SK-N-SH (cell line): ENCODE measurements around the gene GDPD5. TPM values are rescaled to one million over a fixed set of nuclear protein-coding genes. Genes with fewer than 3 reads are reported as not detected.

Source experiments
- CTCF ChIA-PET: fragments of 300-600, 350-600 bp; formaldehyde crosslinking; extraction: SDS; loops from one replicate; lab custom pipeline; 2021; lab: Yijun Ruan, JAX
- POLR2A ChIA-PET: fragments of 350-600 bp; sonication (Branson Sonifier 250); formaldehyde crosslinking; extraction: SDS; loops from one replicate; lab custom pipeline; 2020; ENCODE audit warnings: antibody characterized with exemption, inconsistent platforms; lab: Yijun Ruan, JAX
- DNase-seq: peaks from one replicate; pipeline ENCODE4 v3.0.0; 2012
- H2AFZ ChIP-seq: fragments of 200-600 bp; sonication (generic); 2 replicates; pipeline ENCODE4 v1.8.1; 2016; ENCODE audit warnings: antibody characterized with exemption, mild to moderate bottlenecking, low read depth
- H3F3A ChIP-seq: fragments of 200-600 bp; sonication (generic); replicated peaks from 2 replicates; pipeline ENCODE3; 2016; ENCODE audit warnings: antibody characterized with exemption, mild to moderate bottlenecking; ENCODE audit not compliant: insufficient read depth
- H3K27ac ChIP-seq, 2 experiments: fragments of 200-500 bp in 1 of 2; fragments of 200-600 bp in 1 of 2; sonication (Bioruptor generic) in 1 of 2; sonication (generic), shearing (Covaris generic) in 1 of 2; 2 replicates each; pipeline versions ENCODE4 v1.5.1 to v1.6.1; 2014 to 2016; ENCODE audit warnings: low read depth in 2 of 2, inconsistent platforms in 1 of 2, low read length in 1 of 2, mild to moderate bottlenecking in 1 of 2, mixed read lengths in 1 of 2
- H3K27me3 ChIP-seq: fragments of 200-600 bp; sonication (generic), shearing (Covaris generic); 2 replicates; pipeline ENCODE4 v1.6.1; 2016; ENCODE audit warnings: mixed run types; ENCODE audit not compliant: insufficient read depth
- H3K36me3 ChIP-seq, 2 experiments: fragments of 200-500 bp in 1 of 2; fragments of 200-600 bp in 1 of 2; sonication (Bioruptor generic) in 1 of 2; sonication (generic) in 1 of 2; replicated peaks in 1 of 2; 2 replicates each; pipeline versions ENCODE3 to v1.5.1; 2014 to 2016; ENCODE audit warnings: low read length in 1 of 2, mild to moderate bottlenecking in 1 of 2; ENCODE audit not compliant: insufficient read depth in 2 of 2, control insufficient read depth in 1 of 2
- H3K4me1 ChIP-seq, 2 experiments: fragments of 200-500 bp in 1 of 2; fragments of 200-600 bp in 1 of 2; sonication (Bioruptor generic) in 1 of 2; sonication (generic), shearing (Covaris generic) in 1 of 2; 2 replicates each; pipeline versions ENCODE4 v1.5.1 to v1.6.1; 2014 to 2016; ENCODE audit warnings: low read depth in 1 of 2, low read length in 1 of 2, mixed run types in 1 of 2; ENCODE audit not compliant: insufficient read depth in 2 of 2, control insufficient read depth in 1 of 2
- H3K4me2 ChIP-seq: fragments of 200-600 bp; sonication (generic), shearing (Covaris generic); 2 replicates; pipeline ENCODE4 v1.6.1; 2017; ENCODE audit warnings: mixed run types
- H3K4me3 ChIP-seq, 2 experiments: fragments of 200-500 bp in 1 of 2; fragments of 200-600 bp in 1 of 2; sonication (Bioruptor generic) in 1 of 2; sonication (generic), shearing (Covaris generic) in 1 of 2; 2 replicates each; pipeline versions ENCODE4 v1.5.1 to v1.8.1; 2014 to 2016; ENCODE audit warnings: low read depth in 2 of 2, inconsistent platforms in 1 of 2, low read length in 1 of 2, mild to moderate bottlenecking in 1 of 2, mixed read lengths in 1 of 2, moderate library complexity in 1 of 2
- H3K79me2 ChIP-seq: fragments of 200-600 bp; sonication (generic); 2 replicates; pipeline ENCODE4 v1.8.1; 2017; ENCODE audit warnings: mild to moderate bottlenecking; ENCODE audit not compliant: insufficient read depth
- H3K9ac ChIP-seq: fragments of 200-600 bp; sonication (generic); 2 replicates; pipeline ENCODE4 v1.6.1; 2017; ENCODE audit warnings: mixed run types
- H3K9me2 ChIP-seq: fragments of 200-600 bp; sonication (generic); 2 replicates; pipeline ENCODE4 v1.6.1; 2017; ENCODE audit warnings: mixed run types
- H3K9me3 ChIP-seq: fragments of 200-600 bp; sonication (generic); 2 replicates; pipeline ENCODE4 v1.6.1; 2017; ENCODE audit warnings: mixed run types, mild to moderate bottlenecking, moderate library complexity
- H4K20me1 ChIP-seq: fragments of 200-600 bp; sonication (generic); 2 replicates; pipeline ENCODE4 v1.6.1; 2017; ENCODE audit warnings: mild to moderate bottlenecking, mixed run types; ENCODE audit not compliant: insufficient read depth
- CHD2 ChIP-seq: fragments of 150-350 bp; IDR thresholded peaks from 2 replicates; pipeline ENCODE4 v1.6.1; 2018; ENCODE audit warnings: low read length; ENCODE audit not compliant: partially characterized antibody
- ELF1 ChIP-seq: IDR thresholded peaks from 2 replicates; pipeline ENCODE4 v1.4.0; 2012
- EP300 ChIP-seq, 2 experiments: IDR thresholded peaks; 2 replicates each; pipeline versions ENCODE4 v1.4.0 to v1.6.1; 2012; ENCODE audit warnings: borderline replicate concordance in 1 of 2, low read depth in 1 of 2, low read length in 1 of 2
- EZH2phosphoT487 ChIP-seq: fragments of 200-600 bp; sonication (generic); IDR thresholded peaks from 2 replicates; pipeline ENCODE4 v1.6.1; 2017; ENCODE audit warnings: low read depth, mixed run types, mild to moderate bottlenecking, antibody characterized with exemption, moderate library complexity, borderline replicate concordance
- FOXM1 ChIP-seq: IDR thresholded peaks from 2 replicates; pipeline ENCODE4 v1.4.0; 2012; ENCODE audit warnings: low read depth, mild to moderate bottlenecking
- GABPA ChIP-seq: IDR thresholded peaks from 2 replicates; pipeline ENCODE4 v1.4.0; 2012; ENCODE audit warnings: low read depth, mild to moderate bottlenecking
- GATA2 ChIP-seq: sonication (generic); formaldehyde crosslinking; IDR thresholded peaks from 2 replicates; pipeline ENCODE4 v1.5.0; 2020; ENCODE audit warnings: mild to moderate bottlenecking, missing genetic modification reagents
- JUND ChIP-seq: IDR thresholded peaks from 2 replicates; pipeline ENCODE4 v1.4.0; 2012
- MAX ChIP-seq: IDR thresholded peaks from 2 replicates; pipeline ENCODE4 v1.4.0; 2012; ENCODE audit warnings: low read depth
- NFIC ChIP-seq: IDR thresholded peaks from 2 replicates; pipeline ENCODE4 v1.4.0; 2012; ENCODE audit warnings: borderline replicate concordance
- NRF1 ChIP-seq: IDR thresholded peaks from 2 replicates; pipeline ENCODE4 v1.6.1; 2012; ENCODE audit warnings: low read depth, mild to moderate bottlenecking, low read length
- RAD21 ChIP-seq: IDR thresholded peaks from 2 replicates; pipeline ENCODE4 v1.6.1; 2012; ENCODE audit warnings: mild to moderate bottlenecking, low read length
- RFX5 ChIP-seq: IDR thresholded peaks from 2 replicates; pipeline ENCODE4 v1.6.1; 2012; ENCODE audit warnings: mild to moderate bottlenecking, improper control_type of control experiment, low read length
- RXRA ChIP-seq: IDR thresholded peaks from 2 replicates; pipeline ENCODE4 v1.4.0; 2012; ENCODE audit warnings: low read depth, mild to moderate bottlenecking, borderline replicate concordance
- SIN3A ChIP-seq: IDR thresholded peaks from 2 replicates; pipeline ENCODE4 v1.6.1; 2012; ENCODE audit warnings: low read depth, mild to moderate bottlenecking, low read length, moderate library complexity, borderline replicate concordance
- SMC3 ChIP-seq: IDR thresholded peaks from 2 replicates; pipeline ENCODE4 v1.6.1; 2012; ENCODE audit warnings: low read depth, low read length, improper control_type of control experiment
- TAF1 ChIP-seq: IDR thresholded peaks from 2 replicates; pipeline ENCODE4 v1.6.1; 2012; ENCODE audit warnings: low read depth, mild to moderate bottlenecking, low read length, moderate library complexity, borderline replicate concordance
- TCF12 ChIP-seq: IDR thresholded peaks from 2 replicates; pipeline ENCODE4 v1.4.0; 2012
- TEAD4 ChIP-seq: IDR thresholded peaks from 2 replicates; pipeline ENCODE4 v1.4.0; 2012; ENCODE audit warnings: mild to moderate bottlenecking, borderline replicate concordance; ENCODE audit not compliant: insufficient read depth
- USF1 ChIP-seq: IDR thresholded peaks from 2 replicates; pipeline ENCODE4 v1.4.0; 2012; ENCODE audit warnings: low read depth, borderline replicate concordance
- YY1 ChIP-seq: IDR thresholded peaks from 2 replicates; pipeline ENCODE4 v1.4.0; 2012; ENCODE audit warnings: low read depth, mild to moderate bottlenecking
- WGBS: methylation state at CpG from one replicate; pipeline ENCODE4 v1.1.6; 2017; ENCODE audit warnings: low lambda C conversion rate; 5-methylcytosine and 5-hydroxymethylcytosine counted together
- polyA plus RNA-seq, 3 experiments: library from polyadenylated mRNA; depleted of rRNA; stranded (reverse); fragments of >200 nt; gene quantifications; 2 replicates each; pipeline ENCODE4 v1.2.3, GENCODE V29; 2012
- TF ChIP-seq, protein P1 (sequence below): fragments of 150-350 bp; IDR thresholded peaks from 2 replicates; pipeline ENCODE4 v1.6.1; 2017; ENCODE audit warnings: antibody characterized with exemption, low read length, low read depth, borderline replicate concordance

Gene GDPD5
- polyA plus RNA-seq, 1 of the 3 experiments (the other 2 are of a cell fraction), result 2.2 TPM

DNA sequence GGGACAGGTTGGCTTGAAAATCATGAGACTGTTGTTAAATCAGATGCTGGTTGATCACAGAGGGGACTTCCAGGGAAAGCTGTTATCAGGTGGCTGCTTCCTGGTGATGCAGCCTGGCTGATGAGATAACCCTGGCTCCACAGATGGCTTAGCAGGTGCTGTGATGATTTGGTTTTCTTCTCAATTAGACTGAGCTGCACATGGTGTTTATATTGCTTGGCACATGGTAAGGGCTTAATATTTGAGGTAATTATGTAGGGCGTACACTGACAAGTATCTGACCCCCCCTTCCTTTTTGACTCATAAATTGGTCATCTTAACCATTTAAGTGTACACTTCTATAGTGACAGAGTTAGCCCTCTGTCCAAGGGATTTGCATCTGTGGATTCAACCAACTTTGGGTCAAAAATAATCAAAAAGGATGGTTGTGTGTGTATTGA is 119.4 kb downstream of the GDPD5 start (continued):
- TF ChIP-seq TAF1, result no peak
- no peak for TF ChIP-seq TCF12
- no peak for TF ChIP-seq TEAD4
- no peak for TF ChIP-seq YY1
- no peak for TF ChIP-seq RXRA
- TF ChIP-seq NRF1, result no peak
- TF ChIP-seq SIN3A, result no peak
- no peak for TF ChIP-seq MAX
- no peak for TF ChIP-seq EZH2phosphoT487
- TF ChIP-seq RAD21, result no peak
- TF ChIP-seq GATA2 (CRISPR knock-in tag), result peak; percentile 87
- 0 out of 2 replicates have a peak, but pooled peaks have one; percentile 26 for TF ChIP-seq JUND

DNA sequence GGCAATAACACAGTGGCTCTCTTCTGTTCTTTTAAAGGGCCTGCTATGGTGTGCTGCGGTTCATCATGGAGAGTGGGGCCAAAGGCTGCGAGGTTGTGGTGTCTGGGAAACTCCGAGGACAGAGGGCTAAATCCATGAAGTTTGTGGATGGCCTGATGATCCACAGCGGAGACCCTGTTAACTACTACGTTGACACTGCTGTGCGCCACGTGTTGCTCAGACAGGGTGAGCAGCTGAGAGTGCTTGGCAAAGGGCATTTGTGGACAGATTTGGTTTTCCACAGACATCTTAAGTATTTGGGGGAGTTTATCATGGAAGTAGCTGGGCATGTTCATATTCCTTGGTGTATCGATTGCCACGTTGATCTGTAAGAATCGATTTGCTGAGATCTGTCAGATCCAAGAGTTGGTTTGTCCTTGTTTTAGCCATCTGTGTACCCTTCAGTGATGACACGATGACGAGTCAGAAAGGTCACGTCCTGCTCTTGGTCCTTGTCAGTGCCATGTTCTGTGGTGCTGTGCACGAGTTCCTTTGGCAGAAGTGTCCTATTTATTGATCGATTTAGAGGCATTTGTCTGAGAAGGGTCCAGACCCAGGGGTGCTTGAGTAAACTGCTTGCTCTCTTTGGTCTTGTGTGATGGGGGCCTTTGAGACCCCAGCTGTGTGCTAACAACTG is 121.6 kb downstream of the GDPD5 start:
- Histone ChIP-seq H3K27ac (peak overlapping the region; percentile 3 to 6; a peak in 3 of 4 replicates), H3F3A (peaks cover 53% of the 10 kb centered on the region), H3K9me3 (no peaks in the 10 kb centered on the region), H3K4me2 (0 out of 2 replicates have a peak overlapping the region, but pooled peaks have one; percentile 75), H3K4me1 (peaks cover 22 to 45% of the 10 kb centered on the region in 2 experiments), H3K9ac (0 out of 2 replicates have a peak overlapping the region, but pooled peaks have one; percentile 7), H3K4me3 (no peak overlapping the region), H3K9me2 (no peaks in the 10 kb centered on the region), H3K36me3 (peaks cover 67 to 78% of the 10 kb centered on the region in 2 experiments), H2AFZ (no peak overlapping the region), H3K79me2 (peaks cover 96% of the 10 kb centered on the region), H3K27me3 (no peaks in the 10 kb centered on the region), H4K20me1 (peaks cover 91% of the 10 kb centered on the region)
- CTCF ChIA-PET, result interaction anchor here (0.7 to 2.8 kb wide), 4 partner anchors 16 to 127 kb away, joined by 3 to 18 read pairs (median 4); no protein-coding TSS in a partner anchor
- DNase-seq, result no peak
- TF ChIP-seq RFX5, result no peak
- TF ChIP-seq CHD2, result no peak
- no peak for TF ChIP-seq JUND
- 75% methylated on average over 14 of the region's 15 CpGs for WGBS
- POLR2A ChIA-PET, result interaction anchor here (1.1 to 1.4 kb wide), 2 partner anchors 17 to 24 kb away, joined by 3 to 4 read pairs; no protein-coding TSS in a partner anchor

- CTCF ChIA-PET, result interaction anchor here (0.7 to 2.8 kb wide), 7 partner anchors 14 to 198 kb away, joined by 3 to 18 read pairs (median 4); no protein-coding TSS in a partner anchor
- Histone ChIP-seq H2AFZ (no peak overlapping the region), H3K79me2 (peaks cover 87% of the 10 kb centered on the region), H3K4me1 (peaks cover 22 to 45% of the 10 kb centered on the region in 2 experiments), H3K27ac (peak overlapping the region; percentile 4 to 6; a peak in 2 of 4 replicates), H3K27me3 (no peaks in the 10 kb centered on the region), H3K4me2 (peak overlapping the region; percentile 75; the same call in 1 of the 2 replicates), H3K9me3 (no peaks in the 10 kb centered on the region), H3K4me3 (no peak overlapping the region), H4K20me1 (peaks cover 83% of the 10 kb centered on the region), H3K36me3 (peaks cover 65 to 69% of the 10 kb centered on the region in 2 experiments), H3F3A (peaks cover 53% of the 10 kb centered on the region), H3K9ac (peak overlapping the region; percentile 7; the same call in 1 of the 2 replicates), H3K9me2 (no peaks in the 10 kb centered on the region)
- no peak for DNase-seq
- WGBS, result 100% methylated on average over 1 of the region's 1 CpG
- POLR2A ChIA-PET, result interaction anchor here (1.4 kb wide), 1 partner anchor 18 kb away, joined by 4 read pairs; no protein-coding TSS in a partner anchor
- TF ChIP-seq RXRA (no peak), NFIC (no peak), YY1 (no peak), SMC3 (no peak), GABPA (no peak), USF1 (no peak), RAD21 (no peak), JUND (no peak), ELF1 (no peak), EZH2phosphoT487 (no peak), FOXM1 (no peak), TCF12 (no peak), EP300 (IDR thresholded peaks at IDR 0.05; ENCODE audit: borderline replicate concordance in 1 of 2, low read depth in 1 of 2, low read length in 1 of 2) (no peak), SIN3A (no peak)
- TF ChIP-seq, protein P1, sequence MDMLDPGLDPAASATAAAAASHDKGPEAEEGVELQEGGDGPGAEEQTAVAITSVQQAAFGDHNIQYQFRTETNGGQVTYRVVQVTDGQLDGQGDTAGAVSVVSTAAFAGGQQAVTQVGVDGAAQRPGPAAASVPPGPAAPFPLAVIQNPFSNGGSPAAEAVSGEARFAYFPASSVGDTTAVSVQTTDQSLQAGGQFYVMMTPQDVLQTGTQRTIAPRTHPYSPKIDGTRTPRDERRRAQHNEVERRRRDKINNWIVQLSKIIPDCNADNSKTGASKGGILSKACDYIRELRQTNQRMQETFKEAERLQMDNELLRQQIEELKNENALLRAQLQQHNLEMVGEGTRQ, result no peak
These were observed 122.7 kb downstream of the GDPD5 start for GRCh38 chr11:75403037-75403436.
